HepG2 (cell line): ENCODE results near the gene SKIDA1. TPM values are rescaled to one million over a fixed set of nuclear protein-coding genes. Genes with fewer than 3 reads are reported as not detected.
A peak's percentile ranks its signal among the peaks of the same experiment; 100 is the strongest.

Experiments used
- AHR ChIP-seq: IDR thresholded peaks from 2 replicates; pipeline ENCODE4 v1.6.1; 2018; ENCODE audit warnings: missing genetic modification reagents, missing compliant biosample characterization
- EHMT2 ChIP-seq: fragments of 200-600 bp; sonication (generic); IDR thresholded peaks from 2 replicates; pipeline ENCODE4 v1.7.0; 2017; ENCODE audit warnings: antibody characterized with exemption, low read depth, low read length, borderline replicate concordance
- ELF1 ChIP-seq: sonication (generic); formaldehyde crosslinking; IDR thresholded peaks from 2 replicates; pipeline ENCODE4 v1.4.0; 2020; ENCODE audit warnings: missing genetic modification reagents
- ERF ChIP-seq: IDR thresholded peaks from 2 replicates; pipeline ENCODE4 v1.6.1; 2018; ENCODE audit warnings: missing biosample characterization, missing genetic modification reagents
- HNRNPL ChIP-seq: fragments of 200-400 bp; formaldehyde crosslinking; IDR thresholded peaks from 2 replicates; pipeline ENCODE4 v1.6.1; 2017; ENCODE audit warnings: mild to moderate bottlenecking, low read depth, low read length
- KAT8 ChIP-seq: IDR thresholded peaks from 2 replicates; pipeline ENCODE4 v1.6.1; 2016; ENCODE audit warnings: missing genetic modification reagents, missing compliant biosample characterization
- KDM5B ChIP-seq: sonication (generic); formaldehyde crosslinking; IDR thresholded peaks from 2 replicates; pipeline ENCODE4 v1.4.0; 2020; ENCODE audit warnings: missing genetic modification reagents, mild to moderate bottlenecking, borderline replicate concordance
- KLF15 ChIP-seq: sonication (generic); formaldehyde crosslinking; IDR thresholded peaks from 2 replicates; pipeline ENCODE4 v1.8.1; 2023; ENCODE audit warnings: borderline replicate concordance, mild to moderate bottlenecking, inconsistent platforms, missing genetic modification reagents, mixed read lengths
- KLF16 ChIP-seq, 2 experiments: sonication (generic) in 1 of 2; formaldehyde crosslinking in 1 of 2; IDR thresholded peaks; 2 replicates each; pipeline versions ENCODE4 v1.6.1 to v1.8.0; 2016 to 2023; ENCODE audit warnings: missing genetic modification reagents in 2 of 2, missing compliant biosample characterization in 1 of 2
- MYNN ChIP-seq: sonication (generic); formaldehyde crosslinking; IDR thresholded peaks from 2 replicates; pipeline ENCODE4 v1.4.0; 2020; ENCODE audit warnings: mild to moderate bottlenecking, low read depth, missing genetic modification reagents
- NONO ChIP-seq, 2 experiments: fragments of 450-650 bp in 1 of 2; sonication (generic) in 1 of 2; formaldehyde crosslinking in 1 of 2; IDR thresholded peaks in 1 of 2; conservative IDR thresholded peaks in 1 of 2; 2 replicates each; pipeline versions ENCODE4 v1.6.1 to v1.8.0; 2017 to 2022; ENCODE audit warnings: mild to moderate bottlenecking in 1 of 2, missing genetic modification reagents in 1 of 2, moderate library complexity in 1 of 2
- PAF1 ChIP-seq: IDR thresholded peaks from 2 replicates; pipeline ENCODE4 v1.6.1; 2016; ENCODE audit warnings: missing genetic modification reagents, missing compliant biosample characterization
- POLR2G ChIP-seq: fragments of 200-400 bp; formaldehyde crosslinking; IDR thresholded peaks from 2 replicates; pipeline ENCODE4 v1.6.1; 2018; ENCODE audit warnings: mild to moderate bottlenecking, low read depth, low read length, moderate library complexity
- RBM39 ChIP-seq: fragments of 200-400 bp; formaldehyde crosslinking; IDR thresholded peaks from one replicate; pipeline ENCODE4 v1.6.1; 2018; ENCODE audit warnings: antibody characterized with exemption, mild to moderate bottlenecking, low read depth, low read length; ENCODE audit not compliant: poor library complexity, severe bottlenecking
- SALL1 ChIP-seq: sonication (generic); formaldehyde crosslinking; IDR thresholded peaks from 2 replicates; pipeline ENCODE4 v1.8.0; 2022; ENCODE audit warnings: mild to moderate bottlenecking, missing genetic modification reagents
- SMARCE1 ChIP-seq: fragments of 450-650 bp; IDR thresholded peaks from 2 replicates; pipeline ENCODE4 v1.6.1; 2017; ENCODE audit warnings: borderline replicate concordance
- SP4 ChIP-seq: sonication (generic); formaldehyde crosslinking; IDR thresholded peaks from 2 replicates; pipeline ENCODE4 v1.8.1; 2023; ENCODE audit warnings: mild to moderate bottlenecking, missing genetic modification reagents
- SRSF4 ChIP-seq: fragments of 200-400 bp; formaldehyde crosslinking; IDR thresholded peaks from one replicate; pipeline ENCODE4 v1.6.1; 2018; ENCODE audit warnings: mild to moderate bottlenecking, low read depth, low read length, moderate library complexity; ENCODE audit not compliant: poor library complexity, severe bottlenecking
- TAF15 ChIP-seq: fragments of 200-400 bp; formaldehyde crosslinking; IDR thresholded peaks from one replicate; pipeline ENCODE4 v1.6.1; 2018; ENCODE audit warnings: mild to moderate bottlenecking, low read depth, low read length; ENCODE audit not compliant: poor library complexity, severe bottlenecking
- ZBTB3 ChIP-seq: sonication (generic); formaldehyde crosslinking; IDR thresholded peaks from 2 replicates; pipeline ENCODE4 v1.4.0; 2020; ENCODE audit warnings: low read depth, mild to moderate bottlenecking, moderate library complexity, missing genetic modification reagents, borderline replicate concordance
- ZNF224 ChIP-seq: sonication (generic); formaldehyde crosslinking; IDR thresholded peaks from 2 replicates; pipeline ENCODE4 v1.5.0; 2020; ENCODE audit warnings: mild to moderate bottlenecking, missing genetic modification reagents
- ZNF232 ChIP-seq: sonication (generic); formaldehyde crosslinking; IDR thresholded peaks from 2 replicates; pipeline ENCODE4 v1.4.0; 2020; ENCODE audit warnings: missing genetic modification reagents, borderline replicate concordance
- ZNF274 ChIP-seq: sonication (generic); formaldehyde crosslinking; IDR thresholded peaks from 2 replicates; pipeline ENCODE4 v1.5.1; 2020; ENCODE audit warnings: mild to moderate bottlenecking, missing genetic modification reagents
- ZNF484 ChIP-seq: sonication (generic); formaldehyde crosslinking; IDR thresholded peaks from 2 replicates; pipeline ENCODE4 v1.5.1; 2020; ENCODE audit warnings: mild to moderate bottlenecking, low read depth, missing genetic modification reagents, borderline replicate concordance
- ZNF563 ChIP-seq: sonication (generic); formaldehyde crosslinking; IDR thresholded peaks from 2 replicates; pipeline ENCODE4 v1.8.0; 2022; ENCODE audit warnings: mild to moderate bottlenecking, moderate library complexity, missing genetic modification reagents
- polyA plus RNA-seq, 8 experiments: library from polyadenylated mRNA; depleted of rRNA in 3 of 8; stranded (reverse) in 7 of 8; unstranded in 1 of 8; fragments of >200 nt; fragmentation: Illumina TruSeq in 4 of 8; extraction: Trizol in 4 of 8; gene quantifications; 2 replicates each; pipeline versions ENCODE4 v1.2.1 to v1.2.3, GENCODE V29; 2011 to 2016; ENCODE audit warnings: low read depth in 4 of 8, missing spikeins in 1 of 8, mixed read lengths in 1 of 8; ENCODE audit not compliant: insufficient read depth in 1 of 8
- total RNA-seq, 5 experiments: library from RNA; depleted of rRNA; stranded (reverse); fragments of >200 nt; fragmentation: Illumina TruSeq; extraction: Trizol; gene quantifications; 2 replicates each; pipeline ENCODE4 v1.2.3, GENCODE V29; 2016; ENCODE audit warnings: low read depth in 1 of 5
- TF ChIP-seq, protein P1 (sequence below): sonication (generic); formaldehyde crosslinking; IDR thresholded peaks from 2 replicates; pipeline ENCODE4 v1.4.0; 2020; ENCODE audit warnings: missing genetic modification reagents

Gene SKIDA1
- total and polyA plus RNA-seq, 2 of the 13 experiments (the other 11 are each of a cell fraction or from before 2014, with no cell fraction given) = 0.73 to 1.5 TPM

DNA sequence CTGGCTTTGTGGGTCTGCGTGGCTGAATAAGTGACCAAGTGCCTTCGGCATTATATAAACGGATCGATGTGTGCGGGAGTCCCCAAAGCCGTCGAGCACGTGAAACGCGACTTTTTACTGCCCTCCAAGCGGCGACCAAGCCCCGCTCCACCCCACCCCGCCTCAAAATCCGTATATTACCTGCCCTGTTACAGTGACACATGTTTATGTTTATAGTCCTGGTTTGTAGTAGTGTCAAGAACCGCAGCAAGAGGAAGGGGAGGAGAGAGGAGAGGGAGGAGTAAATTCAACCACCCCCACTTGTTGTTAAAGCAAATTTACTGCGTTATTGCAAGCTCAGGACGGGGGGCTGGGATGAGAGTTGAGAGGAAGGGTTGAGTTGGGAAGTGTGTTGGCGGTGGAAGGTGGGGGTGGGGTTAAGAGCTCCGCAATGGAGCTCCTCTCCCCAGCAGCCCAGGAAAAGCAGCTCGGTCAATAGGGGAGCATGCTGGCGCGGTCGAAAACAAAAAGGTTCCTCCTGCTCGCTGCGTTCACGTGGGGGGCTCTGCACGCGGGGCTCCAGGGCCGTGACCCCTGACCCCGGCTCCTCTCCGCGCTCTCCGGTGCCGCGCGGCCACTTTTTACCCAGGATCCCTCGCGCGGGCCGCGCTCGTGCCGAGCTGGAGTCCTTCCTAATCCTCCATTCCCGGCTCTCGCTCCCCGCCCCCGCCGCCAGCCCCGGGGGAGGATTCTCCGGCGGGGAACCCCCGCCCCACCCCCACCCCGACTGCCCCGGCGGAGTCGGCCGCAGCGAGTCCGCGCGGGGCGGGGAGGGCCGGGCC, at the start of gene SKIDA1 (continued):
- TF ChIP-seq MYNN (CRISPR knock-in tag) (no peak), ERF (peak; percentile 91), KLF16 (CRISPR knock-in tag; IDR thresholded peaks at IDR 0.05) (peak in 1 of 2 experiments; percentile 68; a peak in 1 of 4 replicates), ZNF563 (CRISPR knock-in tag) (peak; percentile 66; the same call in 1 of the 2 replicates), PAF1 (CRISPR knock-in tag) (no peak), EHMT2 (no peak), ELF1 (CRISPR knock-in tag) (peak; percentile 44; the same call in 1 of the 2 replicates), HNRNPL (peak; percentile 57; the same call in 1 of the 2 replicates), POLR2G (peak; percentile 89), ZBTB3 (CRISPR knock-in tag) (0 out of 2 replicates have a peak, but pooled peaks have one; percentile 9), ZNF484 (CRISPR knock-in tag) (0 out of 2 replicates have a peak, but pooled peaks have one; percentile 68), AHR (CRISPR knock-in tag) (no peak; the same call in none of the 2 replicates), KAT8 (CRISPR knock-in tag) (peak; percentile 85), SP4 (CRISPR knock-in tag) (peak; percentile 44), SRSF4 (no peak), TAF15 (no peak), ZNF274 (CRISPR knock-in tag) (peak; percentile 79; the same call in 1 of the 2 replicates), SALL1 (CRISPR knock-in tag) (peak; percentile 88), SMARCE1 (no peak), KLF15 (peak; percentile 6; the same call in 1 of the 2 replicates), RBM39 (peak; percentile 97), KDM5B (CRISPR knock-in tag) (peak; percentile 97), ZNF232 (peak; percentile 2; the same call in 1 of the 2 replicates), NONO (IDR thresholded peaks at IDR 0.05) (no peak), NONO (CRISPR knock-in tag; conservative IDR thresholded peaks at IDR 0.05) (peak; percentile 52), ZNF224 (CRISPR knock-in tag) (peak; percentile 73; the same call in 1 of the 2 replicates)
- TF ChIP-seq, protein P1, sequence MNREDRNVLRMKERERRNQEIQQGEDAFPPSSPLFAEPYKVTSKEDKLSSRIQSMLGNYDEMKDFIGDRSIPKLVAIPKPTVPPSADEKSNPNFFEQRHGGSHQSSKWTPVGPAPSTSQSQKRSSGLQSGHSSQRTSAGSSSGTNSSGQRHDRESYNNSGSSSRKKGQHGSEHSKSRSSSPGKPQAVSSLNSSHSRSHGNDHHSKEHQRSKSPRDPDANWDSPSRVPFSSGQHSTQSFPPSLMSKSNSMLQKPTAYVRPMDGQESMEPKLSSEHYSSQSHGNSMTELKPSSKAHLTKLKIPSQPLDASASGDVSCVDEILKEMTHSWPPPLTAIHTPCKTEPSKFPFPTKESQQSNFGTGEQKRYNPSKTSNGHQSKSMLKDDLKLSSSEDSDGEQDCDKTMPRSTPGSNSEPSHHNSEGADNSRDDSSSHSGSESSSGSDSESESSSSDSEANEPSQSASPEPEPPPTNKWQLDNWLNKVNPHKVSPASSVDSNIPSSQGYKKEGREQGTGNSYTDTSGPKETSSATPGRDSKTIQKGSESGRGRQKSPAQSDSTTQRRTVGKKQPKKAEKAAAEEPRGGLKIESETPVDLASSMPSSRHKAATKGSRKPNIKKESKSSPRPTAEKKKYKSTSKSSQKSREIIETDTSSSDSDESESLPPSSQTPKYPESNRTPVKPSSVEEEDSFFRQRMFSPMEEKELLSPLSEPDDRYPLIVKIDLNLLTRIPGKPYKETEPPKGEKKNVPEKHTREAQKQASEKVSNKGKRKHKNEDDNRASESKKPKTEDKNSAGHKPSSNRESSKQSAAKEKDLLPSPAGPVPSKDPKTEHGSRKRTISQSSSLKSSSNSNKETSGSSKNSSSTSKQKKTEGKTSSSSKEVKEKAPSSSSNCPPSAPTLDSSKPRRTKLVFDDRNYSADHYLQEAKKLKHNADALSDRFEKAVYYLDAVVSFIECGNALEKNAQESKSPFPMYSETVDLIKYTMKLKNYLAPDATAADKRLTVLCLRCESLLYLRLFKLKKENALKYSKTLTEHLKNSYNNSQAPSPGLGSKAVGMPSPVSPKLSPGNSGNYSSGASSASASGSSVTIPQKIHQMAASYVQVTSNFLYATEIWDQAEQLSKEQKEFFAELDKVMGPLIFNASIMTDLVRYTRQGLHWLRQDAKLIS (CRISPR knock-in tag) = no peak; the same call in 1 of the 2 replicates
